SK-N-SH treated with all-trans-retinoic acid at 6 μM for 48 hours (cell line): ENCODE results near the gene LRRC52.

Experiments used
- ATAC-seq: fragments of 200-7000 bp; cut with Tn5 transposase; 3 replicates; pipeline ENCODE4 v1.9.1; 2020; ENCODE audit warnings: mild to moderate bottlenecking, moderate library complexity
- ARNTL ChIP-seq: fragments of 450-650 bp; formaldehyde crosslinking; IDR thresholded peaks from 2 replicates; pipeline ENCODE4 v1.5.0; 2020; ENCODE audit warnings: low read depth, mild to moderate bottlenecking, moderate library complexity, borderline replicate concordance
- BACH2 ChIP-seq: fragments of 250-450 bp; sonication (Bioruptor Pico); IDR thresholded peaks from 2 replicates; pipeline ENCODE4 v1.9.0; 2021; ENCODE audit warnings: mild to moderate bottlenecking, borderline replicate concordance
- CREB5 ChIP-seq: fragments of 250-450 bp; sonication (Bioruptor Pico); IDR thresholded peaks from 2 replicates; pipeline ENCODE4 v1.5.1; 2020; ENCODE audit warnings: low read depth, mild to moderate bottlenecking, moderate library complexity
- CSDC2 ChIP-seq: fragments of 250-450 bp; sonication (Bioruptor Pico); IDR thresholded peaks from 2 replicates; pipeline ENCODE4 v1.5.0; 2020; ENCODE audit warnings: mild to moderate bottlenecking, moderate library complexity
- CSRNP3 ChIP-seq: fragments of 250-450 bp; sonication (Bioruptor Pico); IDR thresholded peaks from 2 replicates; pipeline ENCODE4 v1.5.1; 2021; ENCODE audit warnings: mild to moderate bottlenecking, moderate library complexity
- ESRRG ChIP-seq: fragments of 250-450 bp; sonication (Bioruptor Pico); IDR thresholded peaks from 2 replicates; pipeline ENCODE4 v1.6.1; 2021; ENCODE audit warnings: mild to moderate bottlenecking
- GLIS3 ChIP-seq: fragments of 250-450 bp; sonication (Bioruptor Pico); IDR thresholded peaks from 2 replicates; pipeline ENCODE4 v1.5.0; 2020; ENCODE audit warnings: mild to moderate bottlenecking, moderate library complexity
- ISL1 ChIP-seq: fragments of 250-450 bp; sonication (Bioruptor Pico); IDR thresholded peaks from 2 replicates; pipeline ENCODE4 v2.1.2; 2022; ENCODE audit warnings: mild to moderate bottlenecking, moderate library complexity
- OSR1 ChIP-seq: fragments of 250-450 bp; sonication (Bioruptor Pico); IDR thresholded peaks from 2 replicates; pipeline ENCODE4 v1.8.0; 2022; ENCODE audit warnings: moderate library complexity, mild to moderate bottlenecking, inconsistent platforms
- PPARA ChIP-seq: fragments of 250-450 bp; sonication (Bioruptor Pico); IDR thresholded peaks from 2 replicates; pipeline ENCODE4 v1.5.0; 2020; ENCODE audit warnings: mild to moderate bottlenecking, borderline replicate concordance
- RARB ChIP-seq: fragments of 250-450 bp; sonication (Bioruptor Pico); IDR thresholded peaks from 2 replicates; pipeline ENCODE4 v1.8.0; 2021; ENCODE audit warnings: mild to moderate bottlenecking, moderate library complexity
- SNAI2 ChIP-seq: fragments of 250-450 bp; sonication (Bioruptor Pico); IDR thresholded peaks from 2 replicates; pipeline ENCODE4 v1.5.0; 2020; ENCODE audit warnings: mild to moderate bottlenecking, moderate library complexity
- TCF4 ChIP-seq: fragments of 250-450 bp; sonication (Bioruptor Pico); IDR thresholded peaks from 2 replicates; pipeline ENCODE4 v1.8.0; 2021; ENCODE audit warnings: mild to moderate bottlenecking, moderate library complexity, borderline replicate concordance
- TOX ChIP-seq: fragments of 250-450 bp; sonication (Bioruptor Pico); IDR thresholded peaks from 2 replicates; pipeline ENCODE4 v1.8.0; 2021; ENCODE audit warnings: mild to moderate bottlenecking, moderate library complexity, borderline replicate concordance
- ZC3H10 ChIP-seq: fragments of 250-450 bp; sonication (Bioruptor Pico); IDR thresholded peaks from 2 replicates; pipeline ENCODE4 v1.5.1; 2021; ENCODE audit warnings: mild to moderate bottlenecking, moderate library complexity
- ZFP30 ChIP-seq: fragments of 450-650 bp; formaldehyde crosslinking; IDR thresholded peaks from 2 replicates; pipeline ENCODE4 v1.5.0; 2022; ENCODE audit warnings: mild to moderate bottlenecking, moderate library complexity
- ZNF70 ChIP-seq: fragments of 450-650 bp; formaldehyde crosslinking; IDR thresholded peaks from 2 replicates; pipeline ENCODE4 v1.5.0; 2020; ENCODE audit warnings: mild to moderate bottlenecking, moderate library complexity
- ZNF8 ChIP-seq: fragments of 450-650 bp; formaldehyde crosslinking; IDR thresholded peaks from 2 replicates; pipeline ENCODE4 v1.5.0; 2020; ENCODE audit warnings: mild to moderate bottlenecking, moderate library complexity
- TF ChIP-seq, protein P1 (sequence below): fragments of 250-450 bp; sonication (Bioruptor Pico); IDR thresholded peaks from 2 replicates; pipeline ENCODE4 v1.8.0; 2020; ENCODE audit warnings: mild to moderate bottlenecking, moderate library complexity, borderline replicate concordance
- TF ChIP-seq, protein P2 (sequence below): fragments of 250-450 bp; sonication (Bioruptor Pico); IDR thresholded peaks from 2 replicates; pipeline ENCODE4 v1.8.0; 2021; ENCODE audit warnings: low read depth, mild to moderate bottlenecking, moderate library complexity, borderline replicate concordance

The LRRC52 gene

DNA sequence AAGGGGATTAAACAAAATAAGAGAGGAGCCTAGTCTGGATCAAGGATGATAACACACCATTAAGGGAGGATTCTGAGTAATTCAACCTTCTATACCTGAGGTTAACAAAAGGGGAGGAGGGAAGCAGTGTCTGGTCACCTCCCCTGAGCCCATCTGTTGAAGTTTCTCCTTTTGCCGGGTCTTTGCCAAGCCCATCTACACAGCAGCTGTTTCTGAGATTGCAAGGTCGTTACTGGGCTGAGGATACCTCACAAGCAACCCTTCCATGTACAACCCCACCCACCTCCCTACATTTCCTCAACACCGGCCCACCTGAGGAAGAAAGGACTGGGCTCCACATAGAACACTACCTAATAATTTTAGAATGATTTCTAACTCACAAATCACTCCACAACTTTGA is 26.3 kb downstream of the LRRC52 start:
- no peak for ATAC-seq
- TF ChIP-seq, protein P1, sequence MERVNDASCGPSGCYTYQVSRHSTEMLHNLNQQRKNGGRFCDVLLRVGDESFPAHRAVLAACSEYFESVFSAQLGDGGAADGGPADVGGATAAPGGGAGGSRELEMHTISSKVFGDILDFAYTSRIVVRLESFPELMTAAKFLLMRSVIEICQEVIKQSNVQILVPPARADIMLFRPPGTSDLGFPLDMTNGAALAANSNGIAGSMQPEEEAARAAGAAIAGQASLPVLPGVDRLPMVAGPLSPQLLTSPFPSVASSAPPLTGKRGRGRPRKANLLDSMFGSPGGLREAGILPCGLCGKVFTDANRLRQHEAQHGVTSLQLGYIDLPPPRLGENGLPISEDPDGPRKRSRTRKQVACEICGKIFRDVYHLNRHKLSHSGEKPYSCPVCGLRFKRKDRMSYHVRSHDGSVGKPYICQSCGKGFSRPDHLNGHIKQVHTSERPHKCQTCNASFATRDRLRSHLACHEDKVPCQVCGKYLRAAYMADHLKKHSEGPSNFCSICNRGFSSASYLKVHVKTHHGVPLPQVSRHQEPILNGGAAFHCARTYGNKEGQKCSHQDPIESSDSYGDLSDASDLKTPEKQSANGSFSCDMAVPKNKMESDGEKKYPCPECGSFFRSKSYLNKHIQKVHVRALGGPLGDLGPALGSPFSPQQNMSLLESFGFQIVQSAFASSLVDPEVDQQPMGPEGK = no peak
- TF ChIP-seq ZFP30 (CRISPR knock-in tag) = no peak
- no peak for TF ChIP-seq ESRRG (CRISPR knock-in tag)
- no peak for TF ChIP-seq GLIS3 (CRISPR knock-in tag)
- TF ChIP-seq CREB5 (CRISPR knock-in tag) = no peak
- no peak for TF ChIP-seq ISL1 (CRISPR knock-in tag)
- TF ChIP-seq ZNF70 (CRISPR knock-in tag) = no peak
- TF ChIP-seq CSRNP3 = no peak
- no peak for TF ChIP-seq SNAI2 (CRISPR knock-in tag)
- TF ChIP-seq, all 23 proteins: peak for 0

- ATAC-seq = no peak
- no peak for TF ChIP-seq TOX
- TF ChIP-seq ZC3H10 (CRISPR knock-in tag) = no peak
- TF ChIP-seq SNAI2 (CRISPR knock-in tag) = no peak
Observed at GRCh38 chr1:165573787-165574186, 30.0 kb downstream of the LRRC52 start.

GRCh38 chr1:165574295-165574694 is 30.5 kb downstream of the LRRC52 start:
- TF ChIP-seq ISL1 (CRISPR knock-in tag) (no peak), SNAI2 (CRISPR knock-in tag) (no peak), CSRNP3 (no peak), ZNF8 (no peak), ZFP30 (CRISPR knock-in tag) (no peak), CSDC2 (CRISPR knock-in tag) (no peak)
- TF ChIP-seq, protein P2, sequence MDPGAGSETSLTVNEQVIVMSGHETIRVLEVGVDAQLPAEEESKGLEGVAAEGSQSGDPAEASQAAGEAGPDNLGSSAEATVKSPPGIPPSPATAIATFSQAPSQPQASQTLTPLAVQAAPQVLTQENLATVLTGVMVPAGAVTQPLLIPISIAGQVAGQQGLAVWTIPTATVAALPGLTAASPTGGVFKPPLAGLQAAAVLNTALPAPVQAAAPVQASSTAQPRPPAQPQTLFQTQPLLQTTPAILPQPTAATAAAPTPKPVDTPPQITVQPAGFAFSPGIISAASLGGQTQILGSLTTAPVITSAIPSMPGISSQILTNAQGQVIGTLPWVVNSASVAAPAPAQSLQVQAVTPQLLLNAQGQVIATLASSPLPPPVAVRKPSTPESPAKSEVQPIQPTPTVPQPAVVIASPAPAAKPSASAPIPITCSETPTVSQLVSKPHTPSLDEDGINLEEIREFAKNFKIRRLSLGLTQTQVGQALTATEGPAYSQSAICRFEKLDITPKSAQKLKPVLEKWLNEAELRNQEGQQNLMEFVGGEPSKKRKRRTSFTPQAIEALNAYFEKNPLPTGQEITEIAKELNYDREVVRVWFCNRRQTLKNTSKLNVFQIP (CRISPR knock-in tag) = no peak
- TF ChIP-seq, protein P1 = no peak
- TF ChIP-seq, all 23 proteins: peak for 0
- ATAC-seq = no peak

DNA sequence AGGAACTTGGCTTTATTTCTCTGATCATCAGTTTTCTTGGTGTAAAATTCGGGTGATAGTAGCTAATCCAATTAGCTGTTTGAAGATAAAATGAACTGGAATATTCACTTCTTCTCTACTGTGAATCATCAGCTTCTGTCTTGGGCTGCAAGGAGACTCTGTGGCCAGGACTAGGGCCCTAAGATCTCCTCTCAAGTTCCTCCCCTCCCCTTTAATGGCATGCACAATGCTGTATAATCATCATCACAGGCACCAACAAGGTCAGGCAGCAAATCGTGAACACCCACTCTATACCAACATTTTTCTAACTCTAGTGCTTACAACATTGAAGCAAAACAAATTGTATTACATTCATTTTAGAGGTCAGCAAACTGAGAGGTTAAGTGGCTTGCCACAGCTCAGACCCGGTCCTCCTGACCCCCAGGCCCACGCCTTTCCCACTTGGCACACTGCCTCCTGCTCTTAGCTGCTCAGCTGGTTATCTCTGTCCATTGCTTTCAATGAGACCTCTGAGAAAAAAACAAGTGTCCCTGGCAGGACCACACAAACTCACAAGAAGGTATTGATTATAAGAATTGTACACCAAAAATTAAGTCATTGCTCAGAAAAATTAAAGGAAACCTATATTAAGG is 31.8 kb downstream of the LRRC52 start:
- ATAC-seq = no peak
- TF ChIP-seq TCF4 (CRISPR knock-in tag) (no peak), PPARA (CRISPR knock-in tag) (no peak), SNAI2 (CRISPR knock-in tag) (no peak), ZFP30 (CRISPR knock-in tag) (no peak), ESRRG (CRISPR knock-in tag) (no peak), CREB5 (CRISPR knock-in tag) (no peak), ZC3H10 (CRISPR knock-in tag) (no peak), RARB (no peak), ZNF70 (CRISPR knock-in tag) (no peak), OSR1 (no peak), CSDC2 (CRISPR knock-in tag) (no peak), ARNTL (CRISPR knock-in tag) (no peak), CSRNP3 (no peak), BACH2 (no peak)
- TF ChIP-seq, protein P1 = no peak
